HepG2 (cell line): ENCODE results near the gene USP12. TPM values are rescaled to one million over a fixed set of nuclear protein-coding genes. Genes with fewer than 3 reads are reported as not detected.

Experiments used
- CC2D1A ChIP-seq: sonication (generic); formaldehyde crosslinking; IDR thresholded peaks from 2 replicates; pipeline ENCODE4 v1.8.1; 2023; ENCODE audit warnings: mild to moderate bottlenecking, missing genetic modification reagents
- CCDC6 ChIP-seq: sonication (generic); formaldehyde crosslinking; IDR thresholded peaks from 2 replicates; pipeline ENCODE4 v1.8.1; 2022; ENCODE audit warnings: mild to moderate bottlenecking, missing genetic modification reagents, moderate library complexity
- IRX3 ChIP-seq: sonication (generic); formaldehyde crosslinking; IDR thresholded peaks from 2 replicates; pipeline ENCODE4 v1.8.1; 2023; ENCODE audit warnings: mild to moderate bottlenecking, low read depth, missing genetic modification reagents, borderline replicate concordance
- NCOA2 ChIP-seq: sonication (generic); formaldehyde crosslinking; IDR thresholded peaks from 2 replicates; pipeline ENCODE4 v1.8.0; 2022; ENCODE audit warnings: inconsistent platforms
- NFE2 ChIP-seq: sonication (generic); formaldehyde crosslinking; IDR thresholded peaks from 2 replicates; pipeline ENCODE4 v1.4.0; 2020; ENCODE audit warnings: missing genetic modification reagents
- NFYC ChIP-seq: IDR thresholded peaks from 2 replicates; pipeline ENCODE4 v1.6.1; 2016; ENCODE audit warnings: missing genetic modification reagents, missing compliant biosample characterization
- SRSF1 ChIP-seq: fragments of 200-400 bp; formaldehyde crosslinking; optimal IDR thresholded peaks from 2 replicates; pipeline ENCODE3; 2017; ENCODE audit warnings: mild to moderate bottlenecking, low read depth, low read length, moderate library complexity
- TBL1XR1 ChIP-seq: fragments of 150-350 bp; IDR thresholded peaks from 2 replicates; pipeline ENCODE4 v1.6.1; 2014; ENCODE audit warnings: borderline replicate concordance, low read length; ENCODE audit not compliant: partially characterized antibody
- TOPORS ChIP-seq: sonication (generic); formaldehyde crosslinking; IDR thresholded peaks from 2 replicates; pipeline ENCODE4 v1.8.0; 2023; ENCODE audit warnings: mild to moderate bottlenecking, missing genetic modification reagents
- USF2 ChIP-seq, 2 experiments: sonication (generic) in 1 of 2; formaldehyde crosslinking in 1 of 2; IDR thresholded peaks; 2 replicates each; pipeline versions ENCODE4 v1.5.1 to v1.6.1; 2011 to 2020; ENCODE audit warnings: borderline replicate concordance in 1 of 2, low read depth in 1 of 2, low read length in 1 of 2, mild to moderate bottlenecking in 1 of 2, missing genetic modification reagents in 1 of 2, moderate library complexity in 1 of 2
- ZFYVE20 ChIP-seq: sonication (generic); formaldehyde crosslinking; IDR thresholded peaks from 2 replicates; pipeline ENCODE4 v1.8.0; 2023; ENCODE audit warnings: low read depth, mild to moderate bottlenecking, moderate library complexity, missing genetic modification reagents, borderline replicate concordance
- ZNF253 ChIP-seq: sonication (generic); formaldehyde crosslinking; IDR thresholded peaks from 2 replicates; pipeline ENCODE4 v1.8.0; 2022; ENCODE audit warnings: mild to moderate bottlenecking, missing genetic modification reagents, borderline replicate concordance
- ZNF256 ChIP-seq: sonication (generic); formaldehyde crosslinking; conservative IDR thresholded peaks from 2 replicates; pipeline ENCODE4 v1.4.0; 2020; ENCODE audit warnings: missing genetic modification reagents
- ZNF513 ChIP-seq: sonication (generic); formaldehyde crosslinking; conservative IDR thresholded peaks from 2 replicates; pipeline ENCODE4 v1.5.0; 2020; ENCODE audit warnings: missing genetic modification reagents
- ZNF615 ChIP-seq: sonication (generic); formaldehyde crosslinking; IDR thresholded peaks from 2 replicates; pipeline ENCODE4 v1.5.0; 2020; ENCODE audit warnings: mild to moderate bottlenecking, missing genetic modification reagents, borderline replicate concordance
- ZNF660 ChIP-seq: sonication (generic); formaldehyde crosslinking; IDR thresholded peaks from 2 replicates; pipeline ENCODE4 v1.5.1; 2020; ENCODE audit warnings: mild to moderate bottlenecking, low read depth, missing genetic modification reagents, borderline replicate concordance
- ZNF710 ChIP-seq: sonication (generic); formaldehyde crosslinking; IDR thresholded peaks from 2 replicates; pipeline ENCODE4 v1.5.0; 2020; ENCODE audit warnings: mild to moderate bottlenecking, missing genetic modification reagents, borderline replicate concordance
- ZNF724P ChIP-seq: sonication (generic); formaldehyde crosslinking; IDR thresholded peaks from 2 replicates; pipeline ENCODE4 v1.8.0; 2022; ENCODE audit warnings: missing genetic modification reagents, borderline replicate concordance
- polyA plus RNA-seq, 8 experiments: library from polyadenylated mRNA; depleted of rRNA in 3 of 8; stranded (reverse) in 7 of 8; unstranded in 1 of 8; fragments of >200 nt; fragmentation: Illumina TruSeq in 4 of 8; extraction: Trizol in 4 of 8; gene quantifications; 2 replicates each; pipeline versions ENCODE4 v1.2.1 to v1.2.3, GENCODE V29; 2011 to 2016; ENCODE audit warnings: low read depth in 4 of 8, missing spikeins in 1 of 8, mixed read lengths in 1 of 8; ENCODE audit not compliant: insufficient read depth in 1 of 8
- total RNA-seq, 5 experiments: library from RNA; depleted of rRNA; stranded (reverse); fragments of >200 nt; fragmentation: Illumina TruSeq; extraction: Trizol; gene quantifications; 2 replicates each; pipeline ENCODE4 v1.2.3, GENCODE V29; 2016; ENCODE audit warnings: low read depth in 1 of 5
- TF ChIP-seq, protein P1 (sequence below): sonication (generic); formaldehyde crosslinking; IDR thresholded peaks from 2 replicates; pipeline ENCODE4 v1.9.0; 2021; ENCODE audit warnings: missing genetic modification reagents, mild to moderate bottlenecking, borderline replicate concordance

Gene USP12
- total and polyA plus RNA-seq, 2 of the 13 experiments (the other 11 are each of a cell fraction or from before 2014, with no cell fraction given), result 9.8 to 19.5 TPM

DNA sequence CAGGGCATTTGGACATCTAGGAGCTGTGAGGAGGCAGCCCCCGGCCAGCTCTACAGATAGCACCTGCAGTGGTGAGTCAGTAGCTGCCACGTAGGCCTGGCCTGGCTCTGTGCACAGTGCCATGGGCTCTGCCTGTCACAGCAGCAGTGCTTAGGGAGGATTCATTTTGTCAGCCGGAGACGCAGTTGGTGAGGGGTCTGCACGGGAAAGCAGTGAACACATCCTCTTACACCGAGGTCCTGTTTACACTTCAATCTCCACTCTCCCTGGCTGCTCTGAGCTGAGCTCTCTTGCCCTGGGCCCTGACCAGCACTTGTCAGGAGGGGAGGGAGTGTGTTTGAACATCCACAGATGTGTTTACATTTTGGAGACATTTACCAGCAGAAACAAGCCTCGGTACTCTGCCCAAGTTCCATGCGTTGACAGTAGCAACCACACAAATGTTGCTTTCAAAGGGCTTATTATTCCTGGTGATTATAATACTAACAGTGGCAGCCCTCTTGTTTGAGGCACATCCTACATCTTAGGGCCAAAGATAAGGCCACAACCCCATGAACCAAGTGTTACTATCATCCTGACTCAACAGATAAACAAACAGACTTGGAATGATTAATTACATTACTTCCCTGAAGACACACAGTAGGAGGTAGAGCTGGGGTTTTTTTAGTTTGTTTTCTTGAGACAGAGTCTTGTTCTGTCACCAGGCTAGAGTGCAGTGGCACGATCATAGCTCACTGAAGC lies 148.9 kb downstream of the USP12 start (continued):
- TF ChIP-seq ZNF724P (CRISPR knock-in tag) (no peak), TOPORS (CRISPR knock-in tag) (no peak), USF2 (IDR thresholded peaks at IDR 0.05; ENCODE audit: low read depth, low read length) (no peak), USF2 (CRISPR knock-in tag; IDR thresholded peaks at IDR 0.05; ENCODE audit: borderline replicate concordance) (no peak), ZNF710 (CRISPR knock-in tag) (no peak), ZNF513 (CRISPR knock-in tag) (no peak), NCOA2 (CRISPR knock-in tag) (no peak), CC2D1A (CRISPR knock-in tag) (no peak), ZNF615 (no peak), NFYC (CRISPR knock-in tag) (no peak), ZNF256 (CRISPR knock-in tag) (no peak), NFE2 (CRISPR knock-in tag) (no peak), ZNF253 (no peak), SRSF1 (no peak), IRX3 (CRISPR knock-in tag) (no peak), ZFYVE20 (CRISPR knock-in tag) (no peak), CCDC6 (CRISPR knock-in tag) (no peak), TBL1XR1 (no peak), ZNF660 (CRISPR knock-in tag) (no peak)
- TF ChIP-seq, protein P1, sequence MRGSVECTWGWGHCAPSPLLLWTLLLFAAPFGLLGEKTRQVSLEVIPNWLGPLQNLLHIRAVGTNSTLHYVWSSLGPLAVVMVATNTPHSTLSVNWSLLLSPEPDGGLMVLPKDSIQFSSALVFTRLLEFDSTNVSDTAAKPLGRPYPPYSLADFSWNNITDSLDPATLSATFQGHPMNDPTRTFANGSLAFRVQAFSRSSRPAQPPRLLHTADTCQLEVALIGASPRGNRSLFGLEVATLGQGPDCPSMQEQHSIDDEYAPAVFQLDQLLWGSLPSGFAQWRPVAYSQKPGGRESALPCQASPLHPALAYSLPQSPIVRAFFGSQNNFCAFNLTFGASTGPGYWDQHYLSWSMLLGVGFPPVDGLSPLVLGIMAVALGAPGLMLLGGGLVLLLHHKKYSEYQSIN (CRISPR knock-in tag), result no peak
